ENCODE data around the gene AP1G2. TPM values are rescaled to one million over a fixed set of nuclear protein-coding genes. Genes with fewer than 3 reads are reported as not detected.

The AP1G2 gene
- total RNA-seq, 1 donor from 2014 or later: 53.2 TPM

- no peaks in the 10 kb centered on the region for H3K9me3 Mint-ChIP-seq
- no peak for DNase-seq (ENCODE audit: low read depth, low spot score)
- peak; percentile 25 for TF ChIP-seq CTCF (conservative IDR thresholded peaks at IDR 0.05)
- H3K4me1 Mint-ChIP-seq: peaks cover 34% of the 10 kb centered on the region
- H3K4me3 Mint-ChIP-seq: peak overlapping the region; percentile 93
- H3K36me3 Mint-ChIP-seq (ENCODE audit: low read depth): no peaks in the 10 kb centered on the region
- peaks cover 26% of the 10 kb centered on the region for H3K27me3 Mint-ChIP-seq (ENCODE audit: low read depth)
- H3K27ac Mint-ChIP-seq (ENCODE audit: unreplicated experiment): no peak overlapping the region
These were observed 809 bp downstream of the AP1G2 start for GRCh38 chr14:23566778-23567185.

GRCh38 chr14:23566112-23566777 lies 1.3 kb downstream of the AP1G2 start:
- no peak for TF ChIP-seq CTCF (conservative IDR thresholded peaks at IDR 0.05)
- Mint-ChIP-seq H3K4me1 (peaks cover 34% of the 10 kb centered on the region), H3K4me3 (peak overlapping the region; percentile 93), H3K36me3 (ENCODE audit: low read depth) (no peaks in the 10 kb centered on the region), H3K27ac (ENCODE audit: unreplicated experiment) (no peak overlapping the region), H3K9me3 (no peaks in the 10 kb centered on the region), H3K27me3 (ENCODE audit: low read depth) (peaks cover 21% of the 10 kb centered on the region)
- DNase-seq (ENCODE audit: low read depth, low spot score): no peak

GRCh38 chr14:23565626-23566025 lies 2.0 kb downstream of the AP1G2 start:
- no peak overlapping the region for H3K27ac Mint-ChIP-seq (ENCODE audit: unreplicated experiment)
- DNase-seq (ENCODE audit: low read depth, low spot score): no peak
- no peak for TF ChIP-seq CTCF (conservative IDR thresholded peaks at IDR 0.05)
- H3K4me1 Mint-ChIP-seq: peaks cover 34% of the 10 kb centered on the region
- H3K4me3 Mint-ChIP-seq: peak overlapping the region; percentile 51
- H3K9me3 Mint-ChIP-seq: no peaks in the 10 kb centered on the region
- H3K36me3 Mint-ChIP-seq (ENCODE audit: low read depth): no peaks in the 10 kb centered on the region
- H3K27me3 Mint-ChIP-seq (ENCODE audit: low read depth): peaks cover 21% of the 10 kb centered on the region

- no peak for DNase-seq (ENCODE audit: low read depth, low spot score)
- Mint-ChIP-seq H3K4me3 (peak overlapping the region; percentile 76), H3K27ac (ENCODE audit: unreplicated experiment) (no peak overlapping the region), H3K27me3 (ENCODE audit: low read depth) (peaks cover 19% of the 10 kb centered on the region), H3K9me3 (no peaks in the 10 kb centered on the region), H3K36me3 (ENCODE audit: low read depth) (no peaks in the 10 kb centered on the region), H3K4me1 (peaks cover 34% of the 10 kb centered on the region)
- no peak for TF ChIP-seq CTCF (conservative IDR thresholded peaks at IDR 0.05)
These were observed 2.7 kb downstream of the AP1G2 start for GRCh38 chr14:23564876-23565275.

- TF ChIP-seq CTCF (conservative IDR thresholded peaks at IDR 0.05): no peak
- no peak overlapping the region for H3K27ac Mint-ChIP-seq (ENCODE audit: unreplicated experiment)
- H3K36me3 Mint-ChIP-seq (ENCODE audit: low read depth): no peaks in the 10 kb centered on the region
- no peak for DNase-seq (ENCODE audit: low read depth, low spot score)
- H3K27me3 Mint-ChIP-seq (ENCODE audit: low read depth): peaks cover 16% of the 10 kb centered on the region
- peak overlapping the region; percentile 76 for H3K4me3 Mint-ChIP-seq
- peaks cover 35% of the 10 kb centered on the region for H3K4me1 Mint-ChIP-seq
- no peaks in the 10 kb centered on the region for H3K9me3 Mint-ChIP-seq
These were observed 3.3 kb downstream of the AP1G2 start for GRCh38 chr14:23564181-23564812.

All from neural crest cell (in vitro differentiated cells).